Caco-2 (cell line): ENCODE results near the gene PRCP. TPM values are rescaled to one million over a fixed set of nuclear protein-coding genes. Genes with fewer than 3 reads are reported as not detected.

ENCODE experiments used
- BruUV-seq: library from RNA; stranded (reverse); fragments of 400-500 nt; replicated peaks from 2 replicates; lab custom pipeline; 2021; lab: Mats Ljungman, UMichigan
- CTCF ChIA-PET: fragments of 300-600 bp; sonication (Branson Sonifier 250); formaldehyde crosslinking; loops from one replicate; lab custom pipeline; 2022; ENCODE audit warnings: antibody characterized with exemption; lab: Charles Lee
- POLR2A ChIA-PET: fragments of 300-600 bp; sonication (Branson Sonifier 250); formaldehyde crosslinking; loops from one replicate; lab custom pipeline; 2022; ENCODE audit warnings: antibody characterized with exemption; lab: Charles Lee
- DNase-seq, 2 experiments: peaks; one replicate each; pipeline versions ENCODE4 v3.0.0 to v3.0.0-alpha.2; 2020 to 2022
- H3K27me3 ChIP-seq: replicated peaks from 2 replicates; pipeline ENCODE4 v1.6.0; 2011; ENCODE audit warnings: low read length; ENCODE audit not compliant: control insufficient read depth, insufficient read depth
- H3K36me3 ChIP-seq: 2 replicates; pipeline ENCODE4 v1.5.1; 2011; ENCODE audit warnings: low read length; ENCODE audit not compliant: control insufficient read depth, insufficient read depth
- H3K4me1 ChIP-seq: fragments of 250-450 bp; sonication (Bioruptor Pico); 2 replicates; pipeline ENCODE4 v1.5.1; 2020; ENCODE audit warnings: mild to moderate bottlenecking
- H3K4me3 ChIP-seq: 2 replicates; pipeline ENCODE4 v1.5.1; 2011; ENCODE audit warnings: low read depth, mild to moderate bottlenecking, control low read depth, low read length
- H3K9me3 ChIP-seq: fragments of 250-450 bp; sonication (Bioruptor Pico); 2 replicates; pipeline ENCODE4 v1.5.1; 2020; ENCODE audit warnings: mild to moderate bottlenecking, moderate library complexity
- H3K27ac Mint-ChIP-seq: one replicate; pipeline ENCODE4 v1.8.0; 2022; ENCODE audit warnings: mixed read lengths; ENCODE audit not compliant: unreplicated experiment
- H3K27me3 Mint-ChIP-seq: one replicate; pipeline ENCODE4 v1.8.0; 2022; ENCODE audit warnings: mixed read lengths; ENCODE audit not compliant: insufficient read depth, unreplicated experiment
- H3K36me3 Mint-ChIP-seq: one replicate; pipeline ENCODE4 v1.8.0; 2022; ENCODE audit warnings: mild to moderate bottlenecking, mixed read lengths; ENCODE audit not compliant: insufficient read depth, unreplicated experiment
- H3K4me1 Mint-ChIP-seq: one replicate; pipeline ENCODE4 v1.8.0; 2022; ENCODE audit warnings: low read depth, mixed read lengths; ENCODE audit not compliant: unreplicated experiment
- H3K4me3 Mint-ChIP-seq: one replicate; pipeline ENCODE4 v1.8.0; 2022; ENCODE audit warnings: mild to moderate bottlenecking, moderate library complexity, mixed read lengths; ENCODE audit not compliant: unreplicated experiment
- H3K9me3 Mint-ChIP-seq: one replicate; pipeline ENCODE4 v1.8.0; 2022; ENCODE audit warnings: mixed read lengths; ENCODE audit not compliant: unreplicated experiment
- intact Hi-C: fragments of 100-400 bp; cut with micrococcal nuclease; formaldehyde crosslinking; loops from one replicate; pipeline ENCODE4 v1.10.0; 2022; ENCODE audit not compliant: unreplicated experiment
- total RNA-seq: library from RNA; stranded (reverse); gene quantifications from 2 replicates; pipeline ENCODE4 v1.2.3, GENCODE V29; 2022
- TF ChIP-seq, protein P1 (sequence below), 2 experiments: fragments of 200-600 bp in 1 of 2; IDR thresholded peaks; 1 replicate in 1 of 2; 2 replicates in 1 of 2; pipeline versions ENCODE4 v1.5.1 to v1.8.0; 2011 to 2022; ENCODE audit warnings: antibody characterized with exemption in 1 of 2, control low read depth in 1 of 2, inconsistent platforms in 1 of 2, low read depth in 1 of 2, low read length in 1 of 2, mild to moderate bottlenecking in 1 of 2, moderate library complexity in 1 of 2; ENCODE audit not compliant: insufficient read depth in 1 of 2, severe bottlenecking in 1 of 2, unreplicated experiment in 1 of 2

The PRCP gene
- total RNA-seq, 1 experiment from 2014 or later, result 107 TPM

DNA sequence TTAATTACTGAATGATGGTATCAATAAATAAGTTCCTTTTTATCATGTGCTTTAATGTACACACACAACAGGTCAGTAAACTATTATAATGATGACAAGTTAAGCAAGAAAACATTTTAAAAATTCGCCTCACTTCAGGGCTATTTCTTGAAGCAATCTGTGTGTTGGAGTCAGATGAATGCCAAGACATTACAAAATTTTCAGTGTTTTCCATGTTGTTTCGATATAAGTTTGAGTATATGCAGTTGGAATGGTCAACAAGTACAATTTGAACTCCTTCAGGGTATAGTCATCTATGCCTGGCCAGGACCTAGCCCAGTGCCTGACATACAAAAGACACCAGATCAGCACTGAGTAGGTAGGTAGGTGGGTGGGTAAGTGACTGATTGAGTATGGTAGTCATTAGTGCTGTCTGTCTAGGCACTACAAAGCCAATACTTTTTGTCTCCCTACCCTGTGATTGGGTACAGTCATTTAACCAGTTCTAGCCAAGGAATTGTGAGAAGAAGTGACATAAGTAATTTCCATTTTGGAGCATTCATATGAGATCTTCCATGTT lies 7.5 kb downstream of the PRCP start:
- DNase-seq, result no peak

DNA sequence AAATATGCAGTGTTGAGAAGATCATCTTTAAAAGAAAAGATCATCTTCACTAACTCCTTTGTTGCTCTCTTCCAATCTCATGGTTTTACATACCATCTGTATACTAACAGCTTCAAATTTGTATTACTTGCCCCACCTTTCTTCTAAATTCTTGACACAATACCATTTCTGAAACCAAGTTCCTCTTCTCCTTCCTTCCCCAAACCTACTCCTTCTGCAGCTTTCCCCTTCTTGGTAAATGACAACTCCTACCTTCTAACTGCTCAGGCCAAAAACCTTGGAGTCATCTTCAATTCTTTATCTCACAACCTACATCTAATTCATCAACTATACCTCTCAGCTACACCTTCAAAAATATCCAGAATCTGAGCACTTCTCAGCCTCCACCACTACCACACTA lies 9.3 kb downstream of the PRCP start:
- ChIA-PET POLR2A (interaction anchor here (3.6 kb wide), 1 partner anchor 10 kb away, joined by 15 read pairs; the partner anchor contains the start of gene PRCP), CTCF (interaction anchor here (0.6 to 1.6 kb wide), 2 partner anchors 9 to 25 kb away, joined by 3 to 4 read pairs; partner anchors contain the start of gene PRCP)
- Histone ChIP-seq H3K4me1 (peaks cover 8% of the 10 kb centered on the region; the same call in 1 of the 2 replicates), H3K36me3 (no peaks in the 10 kb centered on the region), H3K4me3 (no peak overlapping the region), H3K27me3 (no peaks in the 10 kb centered on the region), H3K9me3 (no peaks in the 10 kb centered on the region)
- H3K27ac Mint-ChIP-seq, result no peak overlapping the region
- no peaks in the 10 kb centered on the region for H3K9me3 Mint-ChIP-seq
- H3K4me3 Mint-ChIP-seq, result no peak overlapping the region
- intact Hi-C loops, result no loop called here
- TF ChIP-seq, protein P1, sequence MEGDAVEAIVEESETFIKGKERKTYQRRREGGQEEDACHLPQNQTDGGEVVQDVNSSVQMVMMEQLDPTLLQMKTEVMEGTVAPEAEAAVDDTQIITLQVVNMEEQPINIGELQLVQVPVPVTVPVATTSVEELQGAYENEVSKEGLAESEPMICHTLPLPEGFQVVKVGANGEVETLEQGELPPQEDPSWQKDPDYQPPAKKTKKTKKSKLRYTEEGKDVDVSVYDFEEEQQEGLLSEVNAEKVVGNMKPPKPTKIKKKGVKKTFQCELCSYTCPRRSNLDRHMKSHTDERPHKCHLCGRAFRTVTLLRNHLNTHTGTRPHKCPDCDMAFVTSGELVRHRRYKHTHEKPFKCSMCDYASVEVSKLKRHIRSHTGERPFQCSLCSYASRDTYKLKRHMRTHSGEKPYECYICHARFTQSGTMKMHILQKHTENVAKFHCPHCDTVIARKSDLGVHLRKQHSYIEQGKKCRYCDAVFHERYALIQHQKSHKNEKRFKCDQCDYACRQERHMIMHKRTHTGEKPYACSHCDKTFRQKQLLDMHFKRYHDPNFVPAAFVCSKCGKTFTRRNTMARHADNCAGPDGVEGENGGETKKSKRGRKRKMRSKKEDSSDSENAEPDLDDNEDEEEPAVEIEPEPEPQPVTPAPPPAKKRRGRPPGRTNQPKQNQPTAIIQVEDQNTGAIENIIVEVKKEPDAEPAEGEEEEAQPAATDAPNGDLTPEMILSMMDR (IDR thresholded peaks at IDR 0.05; ENCODE audit: insufficient read depth in 1 of 2, low read depth in 1 of 2, low read length in 1 of 2, severe bottlenecking in 1 of 2, unreplicated experiment in 1 of 2), result no peak
- peaks cover 14% of the 10 kb centered on the region for H3K4me1 Mint-ChIP-seq
- no peak for DNase-seq
- no peaks in the 10 kb centered on the region for H3K27me3 Mint-ChIP-seq
- no peaks in the 10 kb centered on the region for H3K36me3 Mint-ChIP-seq
- BruUV-seq, result no TSS peak

More for the DNA sequence above, 7.5 kb downstream of the PRCP start:
- ChIA-PET CTCF (no interaction called here), POLR2A (no interaction called here)
- H3K9me3 Mint-ChIP-seq, result no peaks in the 10 kb centered on the region
- H3K36me3 Mint-ChIP-seq, result no peaks in the 10 kb centered on the region
- no peaks in the 10 kb centered on the region for H3K9me3 ChIP-seq
- intact Hi-C loops, result no loop called here
- TF ChIP-seq, protein P1 (IDR thresholded peaks at IDR 0.05; ENCODE audit: insufficient read depth in 1 of 2, low read depth in 1 of 2, low read length in 1 of 2, severe bottlenecking in 1 of 2, unreplicated experiment in 1 of 2), result no peak
- H3K27me3 Mint-ChIP-seq, result no peaks in the 10 kb centered on the region
- BruUV-seq, result no TSS peak
- no peaks in the 10 kb centered on the region for H3K36me3 ChIP-seq
- peaks cover 25% of the 10 kb centered on the region for H3K4me1 Mint-ChIP-seq
- peaks cover 8% of the 10 kb centered on the region; the same call in 1 of the 2 replicates for H3K4me1 ChIP-seq
- no peak overlapping the region for H3K27ac Mint-ChIP-seq
- no peak overlapping the region for H3K4me3 ChIP-seq
- H3K27me3 ChIP-seq, result no peaks in the 10 kb centered on the region
- H3K4me3 Mint-ChIP-seq, result no peak overlapping the region

DNA sequence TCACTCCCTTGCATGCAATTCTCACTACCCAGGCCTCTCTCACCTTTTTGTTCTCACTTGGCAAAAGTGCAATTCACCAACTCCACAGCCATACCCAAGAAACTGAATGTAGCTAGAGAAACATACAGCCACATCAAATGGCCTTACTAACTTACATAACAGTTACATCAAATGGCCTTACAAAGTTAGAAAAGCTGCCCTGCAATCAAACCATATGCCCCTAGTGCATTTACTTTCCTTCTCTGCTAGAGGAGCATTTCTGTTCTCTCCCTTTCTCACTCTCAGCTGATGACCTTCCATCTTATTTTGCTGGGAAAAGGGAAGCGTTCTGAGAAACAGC lies 10.3 kb downstream of the PRCP start:
- Histone ChIP-seq H3K4me3 (no peak overlapping the region), H3K36me3 (no peaks in the 10 kb centered on the region), H3K9me3 (no peaks in the 10 kb centered on the region), H3K4me1 (peaks cover 8% of the 10 kb centered on the region; the same call in 1 of the 2 replicates), H3K27me3 (no peaks in the 10 kb centered on the region)
- DNase-seq, result no peak
- no peak overlapping the region for H3K27ac Mint-ChIP-seq
- no TSS peak for BruUV-seq
- H3K36me3 Mint-ChIP-seq, result no peaks in the 10 kb centered on the region
- TF ChIP-seq, protein P1 (IDR thresholded peaks at IDR 0.05; ENCODE audit: insufficient read depth in 1 of 2, low read depth in 1 of 2, low read length in 1 of 2, severe bottlenecking in 1 of 2, unreplicated experiment in 1 of 2), result no peak
- intact Hi-C loops, result no loop called here
- H3K27me3 Mint-ChIP-seq, result no peaks in the 10 kb centered on the region
- ChIA-PET POLR2A (interaction anchor here (3.6 kb wide), 1 partner anchor 11 kb away, joined by 15 read pairs; the partner anchor contains the start of gene PRCP), CTCF (interaction anchor here (1.6 kb wide), 1 partner anchor 10 kb away, joined by 4 read pairs; the partner anchor contains the start of gene PRCP)
- no peak overlapping the region for H3K4me3 Mint-ChIP-seq
- H3K9me3 Mint-ChIP-seq, result no peaks in the 10 kb centered on the region
- peaks cover 6% of the 10 kb centered on the region for H3K4me1 Mint-ChIP-seq
